HG02623 (cell line): ENCODE results near the gene TEKT4.
"Not testable (repeated sequence)": the region's sequence is repeated elsewhere in the genome, so short reads cannot be mapped to it uniquely, and the experiment has no call there.

Experiments used
- ATAC-seq: cut with Tn5 transposase; IDR thresholded peaks from one replicate; pipeline ENCODE4 v1.9.1; 2021; ENCODE audit warnings: moderate library complexity; ENCODE audit not compliant: unreplicated experiment

The TEKT4 gene, protein sequence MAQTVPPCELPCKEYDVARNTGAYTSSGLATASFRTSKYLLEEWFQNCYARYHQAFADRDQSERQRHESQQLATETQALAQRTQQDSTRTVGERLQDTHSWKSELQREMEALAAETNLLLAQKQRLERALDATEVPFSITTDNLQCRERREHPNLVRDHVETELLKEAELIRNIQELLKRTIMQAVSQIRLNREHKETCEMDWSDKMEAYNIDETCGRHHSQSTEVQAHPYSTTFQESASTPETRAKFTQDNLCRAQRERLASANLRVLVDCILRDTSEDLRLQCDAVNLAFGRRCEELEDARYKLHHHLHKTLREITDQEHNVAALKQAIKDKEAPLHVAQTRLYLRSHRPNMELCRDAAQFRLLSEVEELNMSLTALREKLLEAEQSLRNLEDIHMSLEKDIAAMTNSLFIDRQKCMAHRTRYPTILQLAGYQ

DNA sequence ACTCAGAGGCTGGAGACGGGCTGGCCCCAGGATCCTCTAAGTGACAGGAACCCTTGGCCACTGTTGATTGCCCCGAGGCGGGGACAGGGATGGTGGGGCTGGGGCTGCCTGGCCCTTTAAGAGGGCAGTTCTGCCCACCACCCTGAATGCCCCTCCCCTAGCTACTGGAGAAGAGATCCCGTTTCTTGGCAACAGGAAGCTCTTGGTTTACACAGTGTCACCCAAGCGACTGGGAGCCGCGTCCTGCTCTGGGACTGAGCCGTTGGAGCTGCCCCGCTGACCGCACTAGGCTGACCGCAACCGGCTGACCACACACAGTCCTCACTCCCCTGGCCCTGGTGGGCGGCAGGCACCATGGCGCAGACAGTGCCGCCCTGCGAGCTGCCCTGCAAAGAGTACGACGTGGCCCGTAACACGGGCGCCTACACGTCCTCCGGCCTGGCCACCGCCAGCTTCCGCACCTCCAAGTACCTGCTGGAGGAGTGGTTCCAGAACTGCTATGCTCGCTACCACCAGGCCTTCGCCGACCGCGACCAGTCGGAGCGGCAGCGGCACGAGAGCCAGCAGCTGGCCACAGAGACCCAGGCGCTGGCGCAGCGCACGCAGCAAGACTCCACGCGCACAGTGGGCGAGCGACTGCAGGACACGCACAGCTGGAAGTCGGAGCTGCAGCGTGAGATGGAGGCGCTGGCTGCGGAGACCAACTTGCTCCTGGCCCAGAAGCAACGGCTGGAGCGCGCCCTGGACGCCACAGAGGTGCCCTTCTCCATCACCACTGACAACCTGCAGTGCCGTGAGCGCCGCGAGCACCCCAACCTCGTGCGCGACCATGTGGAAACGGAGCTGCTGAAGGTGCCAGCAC, at the start of gene TEKT4:
Gene TEKT4 (plus strand): TSS at position 205 of the 862 bp plus-strand sequence. CDS start 150 bp downstream, at position 355.
- no peak for ATAC-seq

DNA sequence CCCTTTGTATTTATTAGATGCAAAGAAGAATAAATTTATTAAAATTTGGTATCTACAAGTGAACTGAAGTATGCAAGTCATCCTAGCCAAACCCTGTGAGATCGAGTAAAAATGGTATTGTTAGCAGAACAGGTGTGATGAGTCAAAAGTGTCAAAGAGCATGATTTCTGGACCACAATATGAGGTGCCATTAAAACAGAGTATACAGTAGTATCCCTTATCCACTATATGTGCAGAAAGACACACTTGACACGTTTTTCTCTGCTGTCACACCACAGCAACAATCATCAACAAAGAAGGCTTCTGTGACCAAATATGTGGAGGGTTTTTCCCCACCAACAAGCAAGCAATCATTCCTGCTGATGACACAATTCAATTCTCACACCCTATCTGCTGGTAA, 32.0 kb upstream of the TEKT4 start:
- ATAC-seq = not testable (repeated sequence)

DNA sequence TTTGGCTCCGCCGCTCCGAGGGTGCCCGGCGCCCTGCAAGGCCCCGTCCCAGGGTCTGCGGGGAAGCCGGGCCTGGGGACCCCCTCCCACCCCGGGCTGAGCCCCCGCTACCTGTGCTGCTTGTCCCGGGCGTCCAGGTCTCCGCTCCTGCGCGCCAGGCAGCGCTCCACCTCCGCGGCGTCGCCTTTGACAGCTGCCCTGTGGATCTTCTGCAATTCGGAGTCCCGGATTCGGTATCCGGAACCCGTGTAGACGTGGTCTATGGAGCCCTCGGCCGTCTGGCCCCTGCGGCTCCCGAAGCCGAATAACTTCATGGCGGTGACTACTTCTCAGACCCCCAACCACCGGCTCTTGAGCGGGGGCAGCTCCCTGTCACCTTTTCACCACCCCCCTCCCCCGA, 14.4 kb upstream of the TEKT4 start:
- ATAC-seq = not testable (repeated sequence)

DNA sequence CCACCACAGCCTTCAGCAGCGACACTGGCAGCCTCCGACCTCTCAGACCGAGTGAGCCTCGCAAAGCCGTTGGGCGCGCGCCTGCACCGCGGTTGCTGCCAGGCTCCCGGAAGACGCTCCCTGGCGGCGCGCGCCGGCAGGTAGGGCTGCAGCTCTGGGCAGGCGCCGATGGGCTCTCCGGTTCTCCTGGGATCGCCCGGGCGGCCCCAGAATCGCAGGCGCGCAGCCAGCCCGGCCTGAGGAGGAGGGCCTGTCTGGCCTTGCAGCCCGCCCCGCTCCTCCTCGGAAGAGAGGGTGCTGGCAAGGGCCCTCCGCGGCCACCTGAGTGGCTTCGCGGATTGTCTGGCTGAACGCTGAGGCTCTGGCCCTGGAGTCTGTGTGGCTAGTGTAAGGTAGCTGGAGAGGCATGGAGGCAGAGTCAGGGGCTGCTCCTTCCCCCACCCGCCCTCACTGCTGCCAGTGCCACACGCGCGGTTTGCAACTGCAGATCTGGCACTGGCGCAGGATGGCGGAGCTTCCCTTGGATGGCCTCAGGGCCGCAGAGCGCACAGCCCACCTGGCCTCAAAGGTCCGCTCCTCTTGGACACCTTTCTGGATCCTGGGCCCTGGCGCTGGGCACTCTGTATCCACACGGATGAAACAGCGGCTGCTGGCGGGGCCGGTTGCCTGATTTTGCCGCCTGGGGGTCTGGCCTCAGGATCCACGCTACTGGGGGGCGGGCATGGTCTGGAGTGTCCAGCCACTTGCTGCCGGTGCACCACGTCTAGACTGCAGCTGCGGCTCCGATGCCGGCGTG, 13.7 kb upstream of the TEKT4 start:
- not testable (repeated sequence) for ATAC-seq

DNA sequence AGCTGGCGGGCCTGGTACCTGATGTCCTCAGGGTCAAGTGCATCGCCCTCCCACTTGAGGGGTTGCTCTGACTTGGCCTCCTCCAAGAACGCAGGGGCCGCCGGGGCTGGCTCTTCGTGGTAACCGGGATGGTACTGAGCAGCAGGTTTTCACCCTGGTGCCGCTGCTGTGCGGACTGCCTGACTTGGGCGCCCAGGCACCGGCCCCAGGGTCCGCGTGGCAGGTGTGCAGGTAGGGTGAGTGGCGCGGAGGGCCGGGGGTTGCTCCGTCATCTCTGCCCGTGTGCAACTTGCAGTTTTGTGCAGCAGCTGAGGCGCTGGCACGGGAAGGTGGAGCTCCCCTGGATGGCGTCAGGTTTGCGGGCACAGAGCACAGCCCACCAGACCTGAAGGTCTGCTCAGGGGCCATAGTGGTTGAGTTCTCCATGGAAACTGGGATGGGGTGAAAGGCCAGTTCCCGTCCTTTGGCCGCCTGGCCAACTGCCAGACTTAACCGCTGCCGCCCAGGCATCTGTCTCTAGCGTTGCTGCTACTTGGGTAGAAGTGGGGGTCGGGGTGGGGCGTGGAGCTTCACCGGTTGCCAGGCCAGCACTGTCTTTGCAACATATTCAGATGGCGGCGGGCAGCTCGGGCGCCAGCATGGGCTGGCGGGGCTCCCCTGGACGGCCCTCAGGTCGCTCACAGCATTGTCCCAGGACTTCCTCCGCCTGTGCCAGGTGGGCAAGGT, 12.9 kb upstream of the TEKT4 start:
- not testable (repeated sequence) for ATAC-seq

DNA sequence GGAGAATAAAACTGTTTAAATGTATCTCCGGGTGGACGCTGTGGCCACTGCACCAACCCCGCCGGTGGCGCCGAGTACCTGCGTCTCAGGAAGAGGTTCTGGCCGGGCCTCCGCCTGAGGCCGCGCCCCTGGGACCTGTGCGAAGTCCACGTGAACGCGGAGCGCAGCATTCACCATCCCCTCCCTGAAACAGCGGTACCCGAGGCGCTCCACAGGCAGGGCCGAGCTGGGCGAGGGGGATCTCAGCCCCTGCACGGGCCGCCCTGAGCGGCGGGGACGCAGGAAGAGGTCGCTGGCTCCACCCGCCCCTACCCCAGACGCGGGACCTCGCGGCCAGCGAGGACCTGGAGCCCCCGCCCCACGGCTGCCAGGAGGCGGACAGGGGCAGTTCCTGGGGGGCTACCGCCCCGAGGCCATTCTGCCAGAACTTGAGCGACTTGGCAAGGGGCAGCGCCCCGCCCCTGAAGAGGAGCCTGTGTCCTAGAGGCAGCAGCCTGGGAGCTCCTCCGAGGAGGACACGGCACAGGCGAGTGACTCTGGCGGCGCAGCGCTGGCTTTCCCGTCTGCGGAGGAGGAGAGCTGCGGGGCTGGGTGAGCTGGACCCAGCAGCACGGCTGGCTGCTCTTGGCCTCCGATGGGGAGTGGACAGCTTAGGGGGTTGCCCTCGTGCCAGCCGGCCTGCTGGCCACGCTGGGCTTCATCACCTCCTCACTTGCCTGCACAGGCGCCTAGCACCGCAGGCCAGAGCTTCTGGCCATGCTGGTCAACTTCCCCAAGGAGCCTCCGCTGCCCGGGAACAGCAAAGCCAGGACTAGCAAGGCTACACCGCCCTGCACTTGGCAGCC, 9.7 kb upstream of the TEKT4 start:
- ATAC-seq = no peak

DNA sequence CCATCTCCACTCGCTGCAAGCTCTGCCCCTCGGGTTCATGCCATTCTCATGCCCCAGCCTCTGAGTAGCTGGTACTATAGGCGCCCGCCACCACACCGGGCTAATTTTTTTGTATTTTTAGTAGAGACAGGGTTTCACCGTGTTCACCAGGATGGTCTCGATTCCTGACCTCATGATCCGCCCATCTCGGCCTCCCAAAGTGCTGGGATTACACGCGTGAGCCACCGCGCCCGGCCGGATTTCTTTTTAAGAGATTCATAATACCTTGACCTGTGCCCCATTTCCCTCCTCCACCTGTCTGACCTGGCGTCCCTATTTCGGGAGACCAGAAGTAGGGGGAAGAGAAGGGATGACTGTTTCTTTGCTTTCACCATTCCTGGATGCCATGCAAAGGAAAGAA, 8.3 kb upstream of the TEKT4 start:
- not testable (repeated sequence) for ATAC-seq

DNA sequence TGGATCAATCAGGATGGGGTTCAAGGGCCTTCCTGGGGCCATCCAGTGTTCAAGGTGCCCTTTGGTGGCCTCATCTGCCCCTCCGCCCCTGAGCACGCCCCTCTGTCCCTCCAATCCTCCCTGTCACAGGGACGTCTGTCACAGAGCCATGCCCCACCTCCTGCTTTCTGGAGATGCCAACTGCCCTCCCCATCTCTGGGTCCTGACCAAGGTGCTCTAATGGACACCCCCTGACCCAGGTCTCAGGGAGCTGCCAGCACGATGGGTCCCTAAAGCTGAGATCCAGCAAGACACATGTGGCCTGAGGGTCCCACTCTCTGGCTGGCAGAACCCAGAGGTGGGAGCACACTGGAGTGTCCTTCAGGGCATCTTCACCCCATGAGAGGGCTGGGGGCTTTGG, 2.1 kb upstream of the TEKT4 start:
- ATAC-seq = no peak

DNA sequence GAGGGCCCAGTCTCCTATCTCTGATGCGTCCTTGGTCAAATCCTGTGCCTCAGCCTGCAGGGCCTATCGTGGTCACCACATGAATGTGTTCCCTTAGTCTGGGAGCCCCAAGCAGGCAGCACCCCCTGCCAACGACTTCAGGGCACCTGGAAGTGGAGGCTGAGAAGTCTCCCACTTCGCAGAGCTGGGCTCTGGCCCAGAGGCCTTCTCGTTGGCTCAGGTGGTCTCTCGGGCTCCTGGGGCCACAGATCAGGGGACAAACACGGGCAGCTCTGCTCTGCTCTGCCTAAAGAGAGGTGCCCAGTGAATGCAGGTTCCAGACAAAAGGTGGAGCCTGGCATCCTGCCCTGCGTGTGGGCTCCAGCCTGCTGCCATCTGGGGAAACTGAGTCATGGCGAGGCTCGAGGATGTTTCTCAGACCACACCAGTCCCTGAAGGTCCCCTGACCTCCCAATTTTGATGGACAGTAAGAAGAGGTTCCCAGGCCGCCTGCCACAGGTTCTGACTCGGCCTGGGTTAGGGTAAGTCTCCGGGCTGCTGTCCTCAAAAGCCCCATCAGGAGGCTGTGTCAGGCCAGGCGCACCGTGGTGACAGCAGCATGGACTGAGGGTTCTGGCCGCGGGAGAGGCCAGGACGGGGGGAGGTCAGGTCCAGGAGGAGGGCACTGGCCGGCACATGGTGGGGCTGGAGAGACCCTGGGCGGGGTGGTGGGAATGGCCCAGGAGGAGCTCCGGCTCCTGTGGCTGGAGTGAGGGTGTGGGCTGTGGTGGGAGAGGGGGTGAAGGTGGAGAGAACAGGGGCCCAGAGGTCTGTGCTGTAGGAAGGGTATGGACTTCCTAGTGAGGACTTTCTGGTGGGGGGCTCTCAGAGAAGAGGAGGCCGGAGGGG, 1.4 kb upstream of the TEKT4 start:
- no peak for ATAC-seq

DNA sequence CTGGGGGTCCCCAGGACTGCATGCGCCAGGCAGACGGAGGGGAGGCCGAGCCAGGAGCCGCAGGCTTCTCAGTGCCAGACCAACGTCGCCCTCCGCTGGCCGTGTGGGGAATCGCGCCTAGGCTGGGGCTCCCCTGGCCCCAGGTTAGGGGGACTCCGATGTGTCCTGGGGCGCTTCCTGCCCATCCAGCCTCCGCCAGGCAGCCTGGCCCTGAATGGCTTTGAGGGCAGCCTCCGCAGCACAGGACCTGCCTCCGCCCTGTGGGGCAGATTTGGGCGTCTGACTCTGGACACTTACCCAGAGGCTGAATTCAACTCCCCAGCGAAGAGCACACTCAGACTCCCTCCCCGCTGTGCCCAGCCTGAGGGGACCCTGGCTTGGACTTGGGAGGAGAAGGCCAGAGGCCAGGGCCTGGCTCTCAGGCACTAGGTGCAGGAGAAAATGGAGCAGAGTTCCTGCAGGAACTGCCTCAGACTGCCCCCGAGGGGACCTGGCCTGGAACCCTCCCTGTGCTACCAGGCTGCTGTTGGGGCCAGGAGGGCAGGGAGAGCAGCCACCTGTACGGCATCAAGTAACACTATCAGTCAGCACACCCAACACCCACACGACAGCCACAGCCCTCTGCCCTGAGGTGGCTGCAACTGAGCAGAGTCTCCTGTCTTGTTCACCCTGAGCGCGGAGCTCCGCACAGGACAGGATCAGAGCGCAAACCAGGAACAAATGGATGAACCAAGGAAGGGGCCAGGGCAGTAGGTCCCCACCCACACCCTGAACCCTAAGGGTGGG, 597 bp upstream of the TEKT4 start:
- no peak for ATAC-seq

DNA sequence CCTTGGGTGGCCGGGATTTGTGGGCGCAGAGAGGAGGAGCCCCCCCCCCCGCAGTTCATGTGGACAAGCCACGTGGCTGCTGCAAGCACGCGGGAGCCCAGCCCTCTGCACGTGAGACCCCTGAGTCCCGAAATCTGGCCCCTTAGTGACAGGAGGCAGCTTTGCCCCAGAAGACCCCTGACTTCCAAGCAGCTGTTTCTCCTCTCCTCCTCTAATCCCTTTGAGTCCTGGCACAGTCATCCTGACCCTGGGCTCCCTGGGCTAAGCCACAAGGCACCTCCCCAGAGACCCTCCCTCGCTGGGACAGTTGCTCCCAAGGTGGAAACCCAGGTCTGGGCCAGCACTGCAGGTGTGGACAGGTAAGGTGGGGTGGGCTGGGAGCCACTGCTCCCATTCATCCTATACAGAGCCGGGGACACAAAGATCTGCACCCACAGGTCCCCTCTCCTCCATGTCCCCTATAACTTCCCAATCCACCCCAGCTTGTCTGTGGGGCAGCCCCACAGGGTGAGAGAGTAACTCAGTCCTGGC, 923 bp downstream of the TEKT4 start:
- no peak for ATAC-seq

DNA sequence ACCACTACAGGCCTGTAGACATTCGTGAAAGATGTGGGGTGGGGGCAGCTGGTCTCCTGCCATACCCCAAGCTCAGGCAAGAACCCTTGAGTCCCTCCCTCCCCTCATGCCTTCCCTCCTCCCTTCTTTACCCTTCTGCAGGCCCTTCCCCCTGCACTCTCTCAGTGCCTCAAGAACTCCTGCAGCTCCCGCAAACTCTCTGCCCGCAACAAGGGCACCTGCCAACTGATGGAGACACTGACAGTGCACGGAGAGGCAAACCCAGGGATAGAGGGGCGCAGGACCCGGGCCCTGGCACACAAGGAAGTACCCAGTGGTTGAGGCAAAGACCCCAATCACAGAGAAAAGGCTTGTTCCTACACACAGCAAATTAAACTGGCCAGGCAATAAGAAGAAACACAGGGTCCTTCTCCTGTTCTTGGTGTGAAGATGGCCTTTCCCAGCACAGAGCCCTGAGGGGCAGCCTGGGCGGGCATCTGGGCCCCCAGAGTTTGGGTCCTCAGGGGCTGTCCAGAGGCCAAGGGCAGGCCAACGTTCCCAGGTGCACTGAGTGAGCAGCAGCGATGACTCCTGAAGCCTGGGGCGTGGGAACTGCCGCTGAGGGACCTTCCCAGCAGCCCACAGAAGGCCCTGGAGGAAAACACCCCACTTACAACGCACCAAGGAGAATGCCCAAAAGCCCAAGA, 1.6 kb downstream of the TEKT4 start:
- no peak for ATAC-seq

DNA sequence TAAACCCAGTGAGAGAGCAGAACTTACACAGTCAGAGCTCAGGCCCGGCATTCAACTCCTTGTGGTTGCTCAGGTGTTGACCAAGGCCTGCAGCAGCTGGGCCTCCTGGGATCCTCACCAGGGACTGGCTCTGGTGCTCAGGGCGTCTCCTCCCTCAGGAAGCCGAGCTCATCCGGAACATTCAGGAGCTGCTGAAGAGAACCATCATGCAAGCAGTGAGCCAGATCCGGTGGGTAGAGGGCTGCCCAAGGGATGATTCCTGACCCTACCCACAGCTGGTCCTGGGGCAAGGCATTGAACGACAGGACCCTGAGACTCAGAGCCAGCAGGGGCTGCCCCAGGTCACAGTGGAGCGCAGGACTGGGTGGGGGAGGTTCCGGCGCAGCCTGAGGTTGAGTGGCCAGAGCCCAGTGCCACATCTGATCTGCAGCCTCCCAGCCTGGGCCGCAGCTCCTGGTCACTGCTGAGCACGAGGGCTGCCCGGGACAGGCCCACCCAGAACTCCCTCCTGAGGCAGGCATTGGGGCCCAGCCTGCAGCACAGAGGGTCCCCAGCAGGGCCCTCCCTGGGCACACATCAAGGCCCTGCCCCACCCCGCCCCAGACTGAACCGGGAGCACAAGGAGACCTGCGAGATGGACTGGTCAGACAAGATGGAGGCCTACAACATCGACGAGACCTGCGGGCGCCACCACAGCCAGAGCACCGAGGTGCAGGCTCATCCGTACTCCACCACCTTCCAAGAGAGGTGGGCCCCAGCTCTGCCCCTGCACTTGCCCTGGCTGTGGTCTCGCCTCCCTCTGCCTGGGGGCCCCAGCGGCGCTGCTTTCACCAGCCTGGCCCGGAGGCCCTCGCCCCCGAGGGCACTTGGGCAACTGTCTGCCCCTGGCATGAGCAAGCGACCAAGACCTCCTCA, 2.4 kb downstream of the TEKT4 start:
- ATAC-seq = no peak

DNA sequence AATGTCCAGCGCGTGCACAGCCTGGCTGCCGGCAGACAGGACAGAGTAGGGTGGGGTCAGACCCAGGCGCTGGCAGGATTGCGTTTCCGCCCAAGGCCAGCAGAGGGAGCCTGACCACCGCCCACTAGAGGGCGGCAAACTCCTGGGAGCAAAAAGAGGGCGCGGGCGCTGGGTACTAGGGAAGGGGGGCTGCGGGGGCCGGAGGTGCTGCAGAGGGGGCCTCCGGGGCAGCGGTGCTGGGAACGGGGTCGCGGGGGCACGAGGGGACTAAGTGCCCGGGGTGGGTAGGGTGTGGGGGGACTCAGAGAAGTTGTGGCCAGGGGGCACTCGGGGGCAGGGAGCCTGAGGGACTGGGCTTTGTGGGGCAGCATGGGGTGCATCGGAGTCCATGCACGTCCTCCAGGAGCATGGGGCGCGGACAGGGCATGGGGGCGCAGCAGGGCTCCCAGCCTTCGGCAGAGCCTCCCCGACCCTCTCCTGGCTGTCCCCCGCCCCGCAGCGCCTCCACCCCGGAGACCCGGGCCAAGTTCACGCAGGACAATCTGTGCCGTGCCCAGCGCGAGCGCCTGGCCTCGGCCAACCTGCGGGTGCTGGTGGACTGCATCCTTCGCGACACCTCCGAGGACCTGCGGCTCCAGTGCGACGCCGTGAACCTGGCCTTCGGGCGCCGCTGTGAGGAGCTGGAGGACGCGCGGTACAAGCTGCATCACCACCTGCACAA, 3.2 kb downstream of the TEKT4 start:
- ATAC-seq = peak; percentile 96
